Left renal pelvis (tissue), 4 donors: Measurements from ENCODE around the gene GPATCH3. TPM values are rescaled to one million over a fixed set of nuclear protein-coding genes. Genes with fewer than 3 reads are reported as not detected.
"Not testable (repeated sequence)": the region's sequence is repeated elsewhere in the genome, so short reads cannot be mapped to it uniquely, and the experiment has no call there.

Experiments
- DNase-seq, 4 donors: peaks; one replicate each; pipeline ENCODE4 v3.0.0-alpha.2; 2013; ENCODE audit warnings: low read depth in 4 of 4, low spot score in 3 of 4
- polyA plus RNA-seq, 4 donors: library from polyadenylated mRNA; unstranded; fragments of 120-200 nt; gene quantifications; one replicate each; pipeline ENCODE4 v1.2.1, GENCODE V29; 2013; ENCODE audit not compliant: insufficient read length in 4 of 4

Gene GPATCH3
- polyA plus RNA-seq = 10 to 100 TPM; 11.4 to 17.6 (median 12.9) TPM

- peak; percentile 81 to 91 (median 85) for DNase-seq
These were observed at the start of gene GPATCH3 for GRCh38 chr1:26900001-26900814. GPATCH3 (minus strand) TSS chr1:26900467; CDS start chr1:26900442, 25 bp downstream.

GRCh38 chr1:26949926-26950319, 49.7 kb upstream of the GPATCH3 start:
- DNase-seq = no peak

GRCh38 chr1:26949266-26949925, 49.1 kb upstream of the GPATCH3 start:
- DNase-seq = no peak

- DNase-seq = not testable (repeated sequence)
These were observed 48.4 kb upstream of the GPATCH3 start for GRCh38 chr1:26948725-26949057.

- DNase-seq = no peak
These were observed 46.0 kb upstream of the GPATCH3 start for GRCh38 chr1:26946270-26946669.

GRCh38 chr1:26945728-26946127, 45.5 kb upstream of the GPATCH3 start:
- no peak for DNase-seq

GRCh38 chr1:26945138-26945537, 44.9 kb upstream of the GPATCH3 start:
- DNase-seq = no peak

- no peak for DNase-seq
These were observed 42.4 kb upstream of the GPATCH3 start for GRCh38 chr1:26942656-26943055.

GRCh38 chr1:26941311-26941710, 41.0 kb upstream of the GPATCH3 start:
- DNase-seq = no peak

- no peak for DNase-seq
These were observed 38.4 kb upstream of the GPATCH3 start for GRCh38 chr1:26938659-26939025.

- no peak for DNase-seq
These were observed 37.9 kb upstream of the GPATCH3 start for GRCh38 chr1:26938004-26938658.

- DNase-seq = no peak
These were observed 36.6 kb upstream of the GPATCH3 start for GRCh38 chr1:26936823-26937222.

GRCh38 chr1:26932531-26932930, 32.3 kb upstream of the GPATCH3 start:
- DNase-seq = no peak

- DNase-seq = no peak
These were observed 23.4 kb upstream of the GPATCH3 start for GRCh38 chr1:26923711-26924110.

GRCh38 chr1:26922901-26923300, 22.6 kb upstream of the GPATCH3 start:
- DNase-seq = no peak

GRCh38 chr1:26922431-26922729, 22.1 kb upstream of the GPATCH3 start:
- no peak for DNase-seq

- peak; percentile 84 to 91 (median 90) for DNase-seq
These were observed 21.5 kb upstream of the GPATCH3 start, which contains the start of gene NUDC for GRCh38 chr1:26921540-26922430. NUDC (plus strand) TSS chr1:26921743; CDS start chr1:26921849, 106 bp downstream.

GRCh38 chr1:26921126-26921539, 20.9 kb upstream of the GPATCH3 start:
- peak in 1 of 4 donors; percentile 16 for DNase-seq

- DNase-seq = no peak
These were observed 15.1 kb upstream of the GPATCH3 start for GRCh38 chr1:26915204-26915842.
